Subcutaneous adipose tissue (tissue), 4 donors: ENCODE data around the gene APOBEC3B. TPM values are rescaled to one million over a fixed set of nuclear protein-coding genes. Genes with fewer than 3 reads are reported as not detected.

Experiments used
- CTCF ChIP-seq: fragments of 450-650 bp; IDR thresholded peaks from one replicate; pipeline ENCODE4 v1.5.1; 2016; ENCODE audit warnings: low read depth, mild to moderate bottlenecking, control low read depth, antibody characterized with exemption, moderate library complexity
- total RNA-seq, 4 donors: library from RNA; depleted of rRNA; stranded (reverse); fragments of >200 nt; gene quantifications; one replicate each; pipeline ENCODE4 v1.1.0, GENCODE V29; 2016

Gene APOBEC3B
- total RNA-seq, result 1 to 10 TPM in 2 of 4 donors, not detected in 2; 1.3 to 1.7 TPM

- TF ChIP-seq CTCF, result no peak
Observed at GRCh38 chr22:38981992-38982927, at the start of gene APOBEC3B. APOBEC3B (plus strand) TSS chr22:38982347; CDS start chr22:38982454, 107 bp downstream.

DNA sequence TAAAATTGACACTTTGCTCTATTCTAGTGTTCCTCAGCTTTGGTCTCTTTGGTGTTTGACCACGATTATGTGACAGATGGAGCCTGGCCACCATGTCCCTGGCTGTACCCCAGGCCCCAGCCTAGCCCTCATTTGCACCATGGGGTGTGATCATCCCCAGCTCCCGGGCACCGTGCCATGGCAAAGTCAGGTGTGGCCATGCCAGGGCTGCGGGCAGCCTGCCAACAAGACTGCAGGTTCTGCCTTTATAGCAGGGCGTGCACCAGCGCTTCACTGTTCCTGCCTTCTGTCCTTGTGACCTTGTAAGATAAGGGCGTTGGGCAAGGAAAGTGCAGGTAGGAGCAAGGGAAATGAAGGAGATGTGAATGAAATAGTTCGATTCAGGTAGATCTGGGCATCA lies 47.1 kb upstream of the APOBEC3B start:
- TF ChIP-seq CTCF, result no peak

- no peak for TF ChIP-seq CTCF
Observed at GRCh38 chr22:38935616-38936015, 46.5 kb upstream of the APOBEC3B start.

GRCh38 chr22:38936562-38936961 lies 45.6 kb upstream of the APOBEC3B start:
- no peak for TF ChIP-seq CTCF

DNA sequence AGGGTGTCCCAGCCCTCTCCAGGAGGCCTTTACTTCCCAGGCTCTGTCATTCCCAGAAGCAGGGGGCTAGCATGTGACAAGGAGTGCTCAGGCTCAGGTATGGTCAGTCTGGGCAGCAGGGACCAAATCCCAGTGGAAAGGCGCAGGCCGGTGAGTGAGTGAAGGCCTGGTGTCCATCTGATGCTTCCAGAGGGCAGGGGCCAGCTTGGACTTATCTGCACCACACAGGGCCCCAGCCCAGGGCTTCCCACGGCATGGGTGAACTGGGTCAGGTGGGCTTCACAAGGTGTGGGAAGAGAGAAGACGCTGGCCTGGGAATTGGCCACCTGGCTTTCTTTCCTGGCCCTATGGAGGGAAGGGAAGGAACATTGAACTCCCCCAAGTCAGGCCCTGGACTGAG lies 45.1 kb upstream of the APOBEC3B start:
- TF ChIP-seq CTCF, result no peak

- TF ChIP-seq CTCF, result no peak
Observed at GRCh38 chr22:38937541-38937940, 44.6 kb upstream of the APOBEC3B start.

DNA sequence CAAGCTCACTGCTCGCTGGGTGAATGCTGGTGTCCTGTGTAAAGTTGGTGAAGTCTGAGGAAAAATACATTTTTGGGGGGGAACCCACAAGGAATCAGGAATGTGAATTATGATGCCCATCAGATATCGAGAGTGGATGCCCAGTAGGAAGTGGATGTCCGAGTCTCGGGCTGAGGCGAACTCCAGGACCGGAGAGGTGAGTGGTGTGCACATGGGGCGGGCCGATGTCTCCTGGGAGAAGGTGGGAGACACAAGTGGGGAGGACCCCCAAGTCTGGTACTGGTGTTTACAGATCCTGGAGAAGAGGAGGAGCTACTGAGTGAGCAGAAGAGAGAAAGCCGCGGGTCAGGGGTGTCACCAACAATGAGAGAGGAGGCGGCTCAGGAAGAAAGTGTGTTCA lies 43.9 kb upstream of the APOBEC3B start:
- TF ChIP-seq CTCF, result no peak
